H7 (cell line): ENCODE results near the gene GALR1. TPM values are rescaled to one million over a fixed set of nuclear protein-coding genes. Genes with fewer than 3 reads are reported as not detected.

Experiments used
- DNase-seq: peaks from one replicate; pipeline ENCODE4 v3.0.0; 2012
- H3K27me3 ChIP-seq: 2 replicates; pipeline ENCODE4 v1.6.0; 2011; ENCODE audit warnings: mild to moderate bottlenecking, low read length; ENCODE audit not compliant: control insufficient read depth, insufficient read depth
- H3K36me3 ChIP-seq: replicated peaks from 2 replicates; pipeline ENCODE4 v1.5.1; 2011; ENCODE audit warnings: low read length; ENCODE audit not compliant: control insufficient read depth, insufficient read depth
- H3K4me3 ChIP-seq: 2 replicates; pipeline ENCODE4 v1.5.1; 2011; ENCODE audit warnings: low read depth, mild to moderate bottlenecking, control low read depth, low read length, moderate library complexity; ENCODE audit not compliant: insufficient read depth
- total RNA-seq: library from RNA; depleted of rRNA; stranded (reverse); fragments of >200 nt; shearing (Covaris generic); gene quantifications from 2 replicates; pipeline ENCODE4 v1.2.3, GENCODE V29; 2014; rRNA removed

Gene GALR1
- total RNA-seq, 1 experiment from 2014 or later, result 0.17 TPM

DNA sequence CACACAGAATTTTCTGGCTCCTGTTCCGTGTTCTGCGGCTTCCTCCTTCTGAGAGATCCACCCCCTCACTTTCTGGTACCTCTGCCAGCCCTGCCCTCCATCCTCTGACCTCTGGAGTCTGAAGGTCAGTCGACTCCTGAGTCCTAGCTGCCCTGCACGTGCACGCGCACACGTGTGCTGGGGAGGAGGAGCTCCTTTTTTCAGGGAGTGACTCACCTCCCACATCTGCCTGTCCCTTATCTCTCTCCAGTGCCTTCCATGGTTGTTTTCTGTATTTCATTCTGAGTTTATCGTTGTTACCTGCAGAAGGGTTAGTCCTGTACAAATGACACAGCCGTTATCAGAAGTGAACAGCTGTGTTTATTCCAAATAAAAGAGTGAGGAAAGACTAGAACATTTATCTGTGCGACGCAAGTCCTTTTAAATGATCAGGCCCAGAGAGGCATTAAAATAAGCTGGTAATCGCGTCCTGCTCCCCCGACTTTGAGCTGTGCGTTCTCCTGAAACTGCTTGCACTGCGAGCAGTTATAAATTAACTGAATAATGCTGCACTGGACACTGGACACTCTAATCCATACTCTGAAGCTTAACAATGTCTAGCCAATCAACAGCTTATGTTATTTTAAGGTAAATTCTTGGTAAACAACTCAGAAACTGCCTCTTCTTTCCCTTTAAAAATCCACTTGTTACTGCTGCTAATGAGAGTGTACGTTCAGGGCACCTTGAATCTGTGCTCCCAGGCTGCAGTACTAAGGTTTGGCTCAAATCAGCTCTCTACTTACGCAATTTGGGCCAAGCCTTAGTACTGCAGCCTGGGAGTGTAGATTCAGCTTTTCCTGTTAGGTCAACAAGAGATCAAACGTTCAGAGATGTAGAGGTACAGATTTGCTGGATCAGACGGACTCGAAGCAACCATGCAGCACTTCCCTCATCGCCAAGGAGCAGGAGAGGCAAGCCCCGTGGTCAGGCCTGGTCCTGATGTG is 72.5 kb downstream of the GALR1 start:
- DNase-seq, result no peak
- no peak overlapping the region for H3K4me3 ChIP-seq
- H3K36me3 ChIP-seq, result no peaks in the 10 kb centered on the region
- no peaks in the 10 kb centered on the region; the same call in 1 of the 2 replicates for H3K27me3 ChIP-seq

DNA sequence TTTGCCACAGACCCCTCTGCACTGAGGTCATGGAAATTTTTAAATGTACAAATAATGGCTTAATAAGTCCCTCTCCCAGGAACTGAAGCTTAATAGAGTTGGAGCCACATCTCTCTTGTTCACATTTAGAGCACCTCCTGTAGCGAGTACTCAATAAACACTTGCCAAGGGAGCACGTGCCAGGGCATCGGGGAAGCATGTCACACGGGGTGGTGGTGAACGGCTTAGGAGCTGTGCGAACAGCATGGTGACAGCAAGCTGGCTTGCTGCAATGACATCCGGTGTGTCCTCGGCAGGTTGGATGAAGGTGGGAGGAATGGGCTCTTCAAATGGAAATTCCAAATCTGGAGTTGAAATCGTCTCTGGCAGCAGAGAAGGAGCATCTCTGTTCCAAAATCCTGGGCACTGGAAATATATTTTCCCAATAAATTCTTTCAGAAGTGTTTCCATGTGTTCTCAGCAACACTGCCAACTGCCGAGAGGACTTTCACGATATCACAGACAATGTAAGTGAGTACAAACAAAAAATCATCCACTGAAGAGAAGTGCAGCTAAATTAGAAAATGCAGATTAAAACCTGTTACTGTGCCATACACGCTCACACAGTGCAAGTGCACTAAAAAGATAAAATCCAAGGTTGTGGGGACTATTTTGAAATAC is 74.1 kb downstream of the GALR1 start:
- no peak for DNase-seq
- Histone ChIP-seq H3K36me3 (no peaks in the 10 kb centered on the region), H3K4me3 (no peak overlapping the region), H3K27me3 (no peaks in the 10 kb centered on the region)

Other genes starting within 250 kb of the GALR1 start
- 4.5 and 8.6 TPM in 2 replicates for gene MBP, start 117.1 kb upstream of the GALR1 start, total RNA-seq